PC-3 (cell line): ENCODE results near the gene FBN2.

Experiments used
- EZH2 ChIP-seq: fragments of 300-600 bp; sonication (generic); IDR thresholded peaks from one replicate; pipeline ENCODE4 v1.6.1; 2017; ENCODE audit warnings: antibody characterized with exemption, mild to moderate bottlenecking, low read length; ENCODE audit not compliant: unreplicated experiment
- EZH2phosphoT487 ChIP-seq: fragments of 300-600 bp; sonication (generic); IDR thresholded peaks from 2 replicates; pipeline ENCODE4 v1.6.1; 2018; ENCODE audit warnings: mild to moderate bottlenecking, antibody characterized with exemption, low read length, borderline replicate concordance
- TF ChIP-seq, protein P1 (sequence below): fragments of 300-600 bp; sonication (generic); conservative IDR thresholded peaks from 2 replicates; pipeline ENCODE4 v1.5.1; 2017; ENCODE audit warnings: antibody characterized with exemption, low read depth, mild to moderate bottlenecking, low read length

DNA sequence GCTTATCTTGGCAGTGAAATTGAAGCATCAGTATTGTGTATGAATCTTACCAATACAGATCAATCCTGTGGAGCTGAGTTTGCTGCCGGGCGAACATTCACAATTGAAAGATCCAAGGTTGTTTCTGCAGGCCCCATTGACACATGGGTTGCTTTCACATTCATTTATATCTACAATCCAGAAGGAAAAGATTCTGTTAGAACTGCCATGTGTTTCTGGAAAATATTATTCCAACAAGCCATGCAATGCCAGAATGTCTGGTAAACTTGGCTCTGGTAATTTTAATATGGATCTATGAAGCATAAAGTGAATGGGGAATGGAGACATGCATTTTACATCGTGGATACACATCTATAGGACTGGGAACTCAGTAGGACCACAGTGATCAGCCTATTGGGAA is 180.8 kb downstream of the FBN2 start:
- TF ChIP-seq, protein P1, sequence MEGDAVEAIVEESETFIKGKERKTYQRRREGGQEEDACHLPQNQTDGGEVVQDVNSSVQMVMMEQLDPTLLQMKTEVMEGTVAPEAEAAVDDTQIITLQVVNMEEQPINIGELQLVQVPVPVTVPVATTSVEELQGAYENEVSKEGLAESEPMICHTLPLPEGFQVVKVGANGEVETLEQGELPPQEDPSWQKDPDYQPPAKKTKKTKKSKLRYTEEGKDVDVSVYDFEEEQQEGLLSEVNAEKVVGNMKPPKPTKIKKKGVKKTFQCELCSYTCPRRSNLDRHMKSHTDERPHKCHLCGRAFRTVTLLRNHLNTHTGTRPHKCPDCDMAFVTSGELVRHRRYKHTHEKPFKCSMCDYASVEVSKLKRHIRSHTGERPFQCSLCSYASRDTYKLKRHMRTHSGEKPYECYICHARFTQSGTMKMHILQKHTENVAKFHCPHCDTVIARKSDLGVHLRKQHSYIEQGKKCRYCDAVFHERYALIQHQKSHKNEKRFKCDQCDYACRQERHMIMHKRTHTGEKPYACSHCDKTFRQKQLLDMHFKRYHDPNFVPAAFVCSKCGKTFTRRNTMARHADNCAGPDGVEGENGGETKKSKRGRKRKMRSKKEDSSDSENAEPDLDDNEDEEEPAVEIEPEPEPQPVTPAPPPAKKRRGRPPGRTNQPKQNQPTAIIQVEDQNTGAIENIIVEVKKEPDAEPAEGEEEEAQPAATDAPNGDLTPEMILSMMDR, result no peak
- TF ChIP-seq EZH2phosphoT487, result no peak
- no peak for TF ChIP-seq EZH2
